ENCODE data around the gene CFAP299.

GRCh38 chr4:80385397-80386280 is 50.1 kb downstream of the CFAP299 start:
- TF ChIP-seq CTCF (IDR thresholded peaks at IDR 0.05 in 8 of 11, conservative IDR thresholded peaks at IDR 0.05 in 3 of 11), result no peak
- TF ChIP-seq POLR2A (IDR thresholded peaks at IDR 0.05), result no peak
- no peak for TF ChIP-seq POLR2AphosphoS5 (IDR thresholded peaks at IDR 0.05)
